Aorta (tissue), 5 donors: Measurements from ENCODE around the gene RAI1. TPM values are rescaled to one million over a fixed set of nuclear protein-coding genes. Genes with fewer than 3 reads are reported as not detected.

Experiments
- ATAC-seq: fragments of 200-7000 bp; cut with Tn5 transposase; one replicate; pipeline ENCODE4 v1.9.1; 2022; ENCODE audit warnings: moderate library complexity; ENCODE audit not compliant: low FRiP score
- DNase-seq, 2 donors: peaks; one replicate each; pipeline ENCODE4 v3.0.0-alpha.2; 2020
- H3K27ac ChIP-seq, 2 donors: one replicate each; pipeline ENCODE4 v1.5.1; 2013; ENCODE audit warnings: low read length in 2 of 2, mild to moderate bottlenecking in 2 of 2, moderate library complexity in 2 of 2, control low read depth in 1 of 2, inconsistent platforms in 1 of 2, low read depth in 1 of 2
- H3K27me3 ChIP-seq, 2 donors: one replicate each; pipeline ENCODE4 v1.6.1; 2013; ENCODE audit warnings: control low read depth in 1 of 2, low read length in 1 of 2, mild to moderate bottlenecking in 1 of 2, moderate library complexity in 1 of 2; ENCODE audit not compliant: insufficient read depth in 2 of 2, control insufficient read depth in 1 of 2
- H3K36me3 ChIP-seq, 2 donors: one replicate each; pipeline ENCODE4 v1.6.1; 2013; ENCODE audit warnings: control low read depth in 1 of 2, low read length in 1 of 2, mild to moderate bottlenecking in 1 of 2; ENCODE audit not compliant: insufficient read depth in 2 of 2, control insufficient read depth in 1 of 2
- H3K4me1 ChIP-seq, 2 donors: one replicate each; pipeline ENCODE4 v1.6.1; 2013; ENCODE audit warnings: low read length in 2 of 2, control low read depth in 1 of 2, mild to moderate bottlenecking in 1 of 2, moderate library complexity in 1 of 2; ENCODE audit not compliant: insufficient read depth in 2 of 2, control insufficient read depth in 1 of 2
- H3K4me3 ChIP-seq, 2 donors: one replicate each; pipeline ENCODE4 v1.5.1; 2013; ENCODE audit warnings: low read length in 2 of 2, control low read depth in 1 of 2, mild to moderate bottlenecking in 1 of 2
- H3K9me3 ChIP-seq: one replicate; pipeline ENCODE4 v1.6.1; 2013; ENCODE audit warnings: mild to moderate bottlenecking, low read length; ENCODE audit not compliant: control insufficient read depth
- WGBS, 2 donors: extraction: QIAGEN DNeasy Blood & Tissue Kit; methylation state at CpG; one replicate each; pipeline ENCODE4 v1.1.7; 2013; 5-methylcytosine and 5-hydroxymethylcytosine counted together
- intact Hi-C, 2 donors: fragments of 100-400 bp; cut with DNase I; formaldehyde crosslinking; loops; one replicate each; pipeline versions ENCODE4 v1.14.2 to v1.15.0; 2022
- polyA plus RNA-seq, 2 donors: library from polyadenylated mRNA; stranded (reverse); fragments of 200-250 nt; gene quantifications; one replicate each; pipeline ENCODE4 v1.2.3, GENCODE V29; 2013
- total RNA-seq, 2 donors: library from RNA; stranded (reverse); fragmentation: NEBNext Ultra II Directional; extraction: Animal tissue kit (Norgen Biotek cat#: 25700); gene quantifications; one replicate each; pipeline ENCODE4 v1.2.1, GENCODE V29; 2021
- donor health status: healthy with polysubstance abuse.
- donor health status: Bipolar disorder and iron deficiency.
- donor health status: DM: no; HTN: no; CAD: no.
- donor health status: DM: no; HTN: no; CAD: no.
- donor health status: DM: yes; HTN: yes; CAD: no.

RAI1 gene
- total and polyA plus RNA-seq, 4 donors, result 2.0 to 35.8 (median 15.4) TPM

DNA sequence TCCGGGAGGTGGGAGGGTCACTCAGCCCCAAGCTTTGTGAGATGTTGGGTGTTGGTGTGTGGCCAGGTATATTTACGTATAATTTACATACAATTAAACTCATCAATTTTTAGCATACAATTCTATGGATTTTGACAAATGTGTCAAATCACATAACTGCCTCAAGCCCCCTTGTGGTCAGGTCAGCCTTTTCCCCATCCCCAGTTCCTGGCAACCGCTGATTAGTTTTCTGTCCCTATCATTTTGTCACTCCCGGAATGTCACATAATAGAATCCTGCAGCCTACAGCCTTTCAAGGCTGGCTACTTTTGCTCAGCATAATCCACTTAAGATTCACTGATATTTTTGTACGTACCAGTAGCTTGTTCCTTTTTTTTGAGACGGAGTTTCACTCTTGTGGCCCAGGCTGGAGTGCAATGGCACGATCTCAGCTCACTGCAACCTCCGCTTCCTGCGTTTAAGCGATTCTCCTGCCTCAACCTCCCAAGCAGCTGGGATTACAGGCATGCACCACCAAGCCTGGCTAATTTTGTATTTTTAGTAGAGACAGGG, 19.3 kb upstream of the RAI1 start:
- no peaks in the 10 kb centered on the region for H3K27me3 ChIP-seq
- H3K4me3 ChIP-seq, result no peak overlapping the region
- peaks cover 5% of the 10 kb centered on the region for H3K9me3 ChIP-seq
- DNase-seq (no peak), ATAC-seq (no peak)
- no peaks in the 10 kb centered on the region for H3K36me3 ChIP-seq
- H3K27ac ChIP-seq, result no peak overlapping the region
- H3K4me1 ChIP-seq, result no peaks in the 10 kb centered on the region
- intact Hi-C loops, result no loop called here
- WGBS, 2 donors, result 89 to 90% methylated on average over 10 of the region's 10 CpGs

DNA sequence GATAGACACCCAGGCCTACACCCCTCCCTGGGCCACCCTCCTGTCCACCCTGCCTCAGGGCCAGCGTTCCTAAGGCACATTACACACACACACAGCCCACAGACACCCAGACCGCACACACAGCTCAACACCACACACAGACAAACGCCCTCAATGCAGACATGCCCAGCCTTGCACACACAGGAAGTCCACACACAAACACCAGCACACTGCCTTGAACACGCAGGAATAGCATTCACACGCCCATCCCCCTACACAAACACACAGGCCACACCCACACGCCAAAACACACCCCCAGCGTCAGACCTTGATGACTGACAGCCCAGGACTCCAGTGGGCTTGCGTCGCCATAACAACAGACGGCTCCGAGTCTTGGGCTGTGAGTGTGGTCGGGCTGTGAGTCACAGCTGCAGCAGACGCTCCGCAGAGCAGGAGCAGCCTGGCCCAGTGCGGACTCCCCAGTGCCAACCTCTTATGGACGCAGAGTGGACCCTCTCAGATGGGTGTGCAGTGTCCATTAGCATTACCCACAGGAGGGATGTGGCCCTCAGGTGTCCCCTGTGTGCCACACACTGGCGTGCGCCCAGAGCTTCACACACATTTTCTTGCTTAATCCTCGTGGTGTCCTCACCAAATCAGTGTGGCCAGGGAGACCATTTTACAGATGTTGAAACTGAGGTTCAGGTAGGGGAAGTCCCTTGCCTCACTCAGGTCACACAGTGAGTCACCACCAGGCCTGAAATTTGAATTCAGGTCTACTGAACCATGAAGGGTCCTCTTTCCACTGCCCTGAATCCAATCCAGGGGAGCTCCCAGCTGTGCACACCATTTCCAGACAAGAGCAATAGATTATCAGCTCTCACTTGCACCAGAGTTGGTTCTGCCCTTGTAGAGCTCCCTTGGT, 17.8 kb upstream of the RAI1 start:
- intact Hi-C loops, result no loop called here
- H3K9me3 ChIP-seq, result peaks cover 5% of the 10 kb centered on the region
- 20 to 21% methylated on average over 19 of the region's 19 CpGs for WGBS, 2 donors

GRCh38 chr17:17664064-17664452, 17.2 kb upstream of the RAI1 start:
- Histone ChIP-seq H3K27me3 (no peaks in the 10 kb centered on the region), H3K4me3 (no peak overlapping the region), H3K9me3 (peaks cover 4% of the 10 kb centered on the region), H3K27ac (no peak overlapping the region), H3K36me3 (no peaks in the 10 kb centered on the region), H3K4me1 (no peaks in the 10 kb centered on the region)
- WGBS, 2 donors, result 93 to 94% methylated on average over 4 of the region's 4 CpGs
- DNase-seq (no peak), ATAC-seq (no peak)
- intact Hi-C loops, result no loop called here

More for the DNA sequence above, 17.8 kb upstream of the RAI1 start:
- Histone ChIP-seq H3K4me3 (no peak overlapping the region), H3K27me3 (no peaks in the 10 kb centered on the region), H3K4me1 (no peaks in the 10 kb centered on the region), H3K27ac (no peak overlapping the region), H3K36me3 (no peaks in the 10 kb centered on the region)
- ATAC-seq, result peak; percentile 70
- DNase-seq, result peak; percentile 83 to 85

DNA sequence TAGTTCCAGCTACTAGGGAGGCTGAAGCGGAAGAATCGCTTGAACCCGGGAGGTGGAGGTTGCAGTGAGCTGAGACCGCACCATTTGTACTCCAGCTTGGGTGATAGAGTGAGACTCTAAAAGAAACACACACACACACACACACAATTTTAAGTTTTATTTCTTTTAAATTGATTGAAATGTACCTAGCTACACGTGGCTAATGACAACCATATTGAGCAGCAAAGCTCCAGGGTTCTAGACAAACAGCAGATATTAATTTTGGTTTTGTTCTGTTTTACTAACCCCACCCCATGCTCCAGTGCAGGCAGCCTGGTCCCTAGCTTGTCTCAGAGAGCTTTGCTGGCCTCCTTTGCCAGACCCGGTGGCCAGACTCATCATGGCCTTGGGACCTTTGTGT, 16.0 kb upstream of the RAI1 start:
- no peak for ATAC-seq
- intact Hi-C loops, result no loop called here

GRCh38 chr17:17666111-17666714, 15.0 kb upstream of the RAI1 start:
- Histone ChIP-seq H3K9me3 (no peaks in the 10 kb centered on the region), H3K36me3 (no peaks in the 10 kb centered on the region), H3K27ac (no peak overlapping the region), H3K4me1 (no peaks in the 10 kb centered on the region), H3K27me3 (no peaks in the 10 kb centered on the region), H3K4me3 (no peak overlapping the region)
- intact Hi-C loops, result no loop called here
- no peak for ATAC-seq
- DNase-seq, result no peak
- WGBS, 2 donors, result 81 to 82% methylated on average over 13 of the region's 13 CpGs

More for the DNA sequence above, 16.0 kb upstream of the RAI1 start:
- Histone ChIP-seq H3K27ac (no peak overlapping the region), H3K9me3 (no peaks in the 10 kb centered on the region), H3K4me1 (no peaks in the 10 kb centered on the region), H3K4me3 (no peak overlapping the region), H3K27me3 (no peaks in the 10 kb centered on the region), H3K36me3 (no peaks in the 10 kb centered on the region)
- DNase-seq, result no peak
- 83 to 87% methylated on average over 6 of the region's 6 CpGs for WGBS, 2 donors

DNA sequence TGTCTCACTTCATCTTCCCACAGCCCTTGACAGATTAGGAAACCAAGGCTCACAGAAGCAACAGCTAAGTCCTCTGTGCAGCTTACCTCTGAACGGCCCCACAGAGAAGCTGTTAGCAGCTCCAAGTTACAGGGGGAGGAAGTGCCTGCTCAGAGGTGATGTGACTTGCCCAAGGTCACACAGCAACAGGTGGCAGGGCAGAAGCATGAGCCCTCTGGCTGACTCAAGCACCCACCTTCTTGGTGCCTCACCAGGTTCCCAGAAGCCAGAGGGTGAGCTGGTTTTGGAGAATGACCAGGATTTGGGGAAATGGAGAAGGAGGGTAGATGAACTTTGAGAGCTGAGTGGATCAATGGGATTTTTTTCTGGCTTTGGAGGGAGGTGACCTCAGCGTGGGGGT, 14.0 kb upstream of the RAI1 start:
- no peak overlapping the region for H3K27ac ChIP-seq
- WGBS, 2 donors, result 87 to 93% methylated on average over 2 of the region's 2 CpGs
- H3K27me3 ChIP-seq, result no peaks in the 10 kb centered on the region
- DNase-seq, result no peak
- no peaks in the 10 kb centered on the region for H3K4me1 ChIP-seq
- no peak overlapping the region for H3K4me3 ChIP-seq
- ATAC-seq, result no peak
- intact Hi-C loops, result no loop called here
- H3K36me3 ChIP-seq, result no peaks in the 10 kb centered on the region
- H3K9me3 ChIP-seq, result no peaks in the 10 kb centered on the region

GRCh38 chr17:17667947-17668346, 13.3 kb upstream of the RAI1 start:
- ATAC-seq (no peak), DNase-seq (no peak)
- no peaks in the 10 kb centered on the region for H3K36me3 ChIP-seq

GRCh38 chr17:17668358-17668757, 12.9 kb upstream of the RAI1 start:
- DNase-seq, result no peak
- Histone ChIP-seq H3K36me3 (no peaks in the 10 kb centered on the region), H3K4me3 (no peak overlapping the region), H3K27me3 (no peaks in the 10 kb centered on the region), H3K4me1 (no peaks in the 10 kb centered on the region), H3K9me3 (no peaks in the 10 kb centered on the region), H3K27ac (no peak overlapping the region)
- no peak for ATAC-seq
- intact Hi-C loops, result no loop called here
- 94 to 98% methylated on average over 3 of the region's 3 CpGs for WGBS, 2 donors

More at GRCh38 chr17:17667947-17668346, 13.3 kb upstream of the RAI1 start:
- Histone ChIP-seq H3K9me3 (no peaks in the 10 kb centered on the region), H3K27ac (no peak overlapping the region), H3K4me3 (no peak overlapping the region), H3K27me3 (no peaks in the 10 kb centered on the region), H3K4me1 (no peaks in the 10 kb centered on the region)
- WGBS, 2 donors, result 86 to 89% methylated on average over 4 of the region's 4 CpGs
- intact Hi-C loops, result no loop called here
